HepG2 (cell line): ENCODE data around the gene TRIM10. TPM values are rescaled to one million over a fixed set of nuclear protein-coding genes. Genes with fewer than 3 reads are reported as not detected.

Experiments
- ASH2L ChIP-seq: fragments of 300-600, 200-600 bp; sonication (generic); IDR thresholded peaks from 2 replicates; pipeline ENCODE4 v1.7.0; 2017; ENCODE audit warnings: low read depth, mild to moderate bottlenecking, moderate library complexity, mixed read lengths, low read length; ENCODE audit not compliant: insufficient read length
- BCL6 ChIP-seq: IDR thresholded peaks from 2 replicates; pipeline ENCODE4 v1.6.1; 2016; ENCODE audit warnings: missing genetic modification reagents, missing compliant biosample characterization
- HDAC2 ChIP-seq: sonication (generic); formaldehyde crosslinking; IDR thresholded peaks from 2 replicates; pipeline ENCODE4 v1.4.0; 2020; ENCODE audit warnings: missing genetic modification reagents
- MTA1 ChIP-seq: sonication (generic); formaldehyde crosslinking; IDR thresholded peaks from 2 replicates; pipeline ENCODE4 v1.4.0; 2020; ENCODE audit warnings: missing genetic modification reagents, mild to moderate bottlenecking, borderline replicate concordance
- MTF1 ChIP-seq: sonication (generic); formaldehyde crosslinking; IDR thresholded peaks from 2 replicates; pipeline ENCODE4 v1.5.0; 2020; ENCODE audit warnings: missing genetic modification reagents
- NFIC ChIP-seq: IDR thresholded peaks from 2 replicates; pipeline ENCODE4 v1.6.1; 2012; ENCODE audit warnings: mild to moderate bottlenecking, low read length, inconsistent platforms
- NR3C1 ChIP-seq: sonication (generic); formaldehyde crosslinking; IDR thresholded peaks from 2 replicates; pipeline ENCODE4 v1.4.0; 2020; ENCODE audit warnings: missing genetic modification reagents
- POLR2A ChIP-seq, 2 experiments: IDR thresholded peaks; 2 replicates each; pipeline ENCODE4 v1.6.1; 2011; ENCODE audit warnings: low read depth in 2 of 2, low read length in 2 of 2, mild to moderate bottlenecking in 1 of 2, moderate library complexity in 1 of 2; ENCODE audit not compliant: insufficient read depth in 1 of 2
- ZNF121 ChIP-seq: sonication (generic); formaldehyde crosslinking; IDR thresholded peaks from 2 replicates; pipeline ENCODE4 v1.5.0; 2020; ENCODE audit warnings: mild to moderate bottlenecking, missing genetic modification reagents
- ZNF431 ChIP-seq: sonication (generic); formaldehyde crosslinking; IDR thresholded peaks from 2 replicates; pipeline ENCODE4 v1.9.0; 2022; ENCODE audit warnings: missing genetic modification reagents, low read depth, mild to moderate bottlenecking, borderline replicate concordance
- ZNF501 ChIP-seq: sonication (generic); formaldehyde crosslinking; IDR thresholded peaks from 2 replicates; pipeline ENCODE4 v1.5.1; 2020; ENCODE audit warnings: mild to moderate bottlenecking, moderate library complexity, missing genetic modification reagents
- ZNF629 ChIP-seq: sonication (generic); formaldehyde crosslinking; conservative IDR thresholded peaks from 2 replicates; pipeline ENCODE4 v1.5.0; 2020; ENCODE audit warnings: missing genetic modification reagents
- ZNF773 ChIP-seq: sonication (generic); formaldehyde crosslinking; IDR thresholded peaks from 2 replicates; pipeline ENCODE4 v1.4.0; 2020; ENCODE audit warnings: missing genetic modification reagents, borderline replicate concordance
- polyA plus RNA-seq, 8 experiments: library from polyadenylated mRNA; depleted of rRNA in 3 of 8; stranded (reverse) in 7 of 8; unstranded in 1 of 8; fragments of >200 nt; fragmentation: Illumina TruSeq in 4 of 8; extraction: Trizol in 4 of 8; gene quantifications; 2 replicates each; pipeline versions ENCODE4 v1.2.1 to v1.2.3, GENCODE V29; 2011 to 2016; ENCODE audit warnings: low read depth in 4 of 8, missing spikeins in 1 of 8, mixed read lengths in 1 of 8; ENCODE audit not compliant: insufficient read depth in 1 of 8
- total RNA-seq, 5 experiments: library from RNA; depleted of rRNA; stranded (reverse); fragments of >200 nt; fragmentation: Illumina TruSeq; extraction: Trizol; gene quantifications; 2 replicates each; pipeline ENCODE4 v1.2.3, GENCODE V29; 2016; ENCODE audit warnings: low read depth in 1 of 5
- TF ChIP-seq, protein P1 (sequence below): sonication (generic); formaldehyde crosslinking; IDR thresholded peaks from 2 replicates; pipeline ENCODE4 v1.8.0; 2022; ENCODE audit warnings: mild to moderate bottlenecking, missing genetic modification reagents, moderate library complexity
- TF ChIP-seq, protein P2 (sequence below): sonication (generic); formaldehyde crosslinking; IDR thresholded peaks from 2 replicates; pipeline ENCODE4 v1.8.1; 2023; ENCODE audit warnings: mild to moderate bottlenecking, missing genetic modification reagents
- TF ChIP-seq, protein P3 (sequence below): sonication (generic); formaldehyde crosslinking; IDR thresholded peaks from 2 replicates; pipeline ENCODE4; 2020; ENCODE audit warnings: missing genetic modification reagents, mild to moderate bottlenecking, borderline replicate concordance
- TF ChIP-seq, protein P4 (sequence below): sonication (generic); formaldehyde crosslinking; IDR thresholded peaks from 2 replicates; pipeline ENCODE4 v1.5.0; 2020; ENCODE audit warnings: missing genetic modification reagents
- TF ChIP-seq, protein P5 (sequence below): sonication (generic); formaldehyde crosslinking; IDR thresholded peaks from 2 replicates; pipeline ENCODE4 v1.5.0; 2020; ENCODE audit warnings: mild to moderate bottlenecking, missing genetic modification reagents, borderline replicate concordance

TRIM10 gene
- total and polyA plus RNA-seq, 2 of the 13 experiments (the other 11 are each of a cell fraction or from before 2014, with no cell fraction given), result 4.1 to 6.8 TPM

DNA sequence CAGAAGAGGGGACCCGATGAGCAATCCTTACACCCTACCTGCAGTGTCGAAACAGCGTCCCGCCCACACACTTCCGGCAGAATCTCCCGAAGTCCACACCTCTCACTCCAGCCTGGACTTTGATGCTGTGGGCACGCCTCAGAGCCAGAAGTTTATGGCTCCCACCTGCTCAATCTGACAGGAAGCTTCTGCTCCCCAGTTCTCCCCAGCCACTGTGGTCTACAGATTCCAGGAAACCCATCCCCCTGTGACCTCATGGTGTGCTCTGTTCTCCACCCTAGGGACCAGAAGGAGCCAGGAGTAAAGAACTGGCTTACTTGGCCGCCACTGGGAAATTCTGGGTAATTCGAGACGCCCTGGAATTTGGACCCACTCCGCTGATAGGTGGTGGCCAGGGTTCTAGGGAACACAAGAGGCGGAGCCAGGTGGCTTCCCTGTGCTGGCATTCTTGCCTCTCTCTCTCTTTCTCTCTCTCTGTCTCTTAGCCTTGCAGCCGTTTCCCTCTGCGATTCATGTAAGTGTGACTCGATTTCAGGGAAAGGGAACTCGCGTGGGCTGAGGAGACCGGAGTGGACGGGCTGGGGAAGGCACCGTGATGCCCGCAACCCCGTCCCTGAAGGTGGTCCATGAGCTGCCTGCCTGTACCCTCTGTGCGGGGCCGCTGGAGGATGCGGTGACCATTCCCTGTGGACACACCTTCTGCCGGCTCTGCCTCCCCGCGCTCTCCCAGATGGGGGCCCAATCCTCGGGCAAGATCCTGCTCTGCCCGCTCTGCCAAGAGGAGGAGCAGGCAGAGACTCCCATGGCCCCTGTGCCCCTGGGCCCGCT, 2.3 kb upstream of the TRIM10 start, which contains the start of gene TRIM15 (continued):
- TF ChIP-seq, protein P1, sequence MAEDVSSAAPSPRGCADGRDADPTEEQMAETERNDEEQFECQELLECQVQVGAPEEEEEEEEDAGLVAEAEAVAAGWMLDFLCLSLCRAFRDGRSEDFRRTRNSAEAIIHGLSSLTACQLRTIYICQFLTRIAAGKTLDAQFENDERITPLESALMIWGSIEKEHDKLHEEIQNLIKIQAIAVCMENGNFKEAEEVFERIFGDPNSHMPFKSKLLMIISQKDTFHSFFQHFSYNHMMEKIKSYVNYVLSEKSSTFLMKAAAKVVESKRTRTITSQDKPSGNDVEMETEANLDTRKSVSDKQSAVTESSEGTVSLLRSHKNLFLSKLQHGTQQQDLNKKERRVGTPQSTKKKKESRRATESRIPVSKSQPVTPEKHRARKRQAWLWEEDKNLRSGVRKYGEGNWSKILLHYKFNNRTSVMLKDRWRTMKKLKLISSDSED (CRISPR knock-in tag), result no peak; the same call in 1 of the 2 replicates
- TF ChIP-seq ZNF773 (CRISPR knock-in tag) (no peak; the same call in 1 of the 2 replicates), MTF1 (CRISPR knock-in tag) (no peak), HDAC2 (CRISPR knock-in tag) (peak; percentile 59), ZNF431 (CRISPR knock-in tag) (no peak), POLR2A (IDR thresholded peaks at IDR 0.05; ENCODE audit: insufficient read depth in 1 of 2, low read depth in 2 of 2, low read length in 2 of 2) (peak; percentile 80 to 85), NFIC (0 out of 2 replicates have a peak, but pooled peaks have one; percentile 54), ZNF501 (CRISPR knock-in tag) (peak; percentile 95), NR3C1 (no peak), ZNF121 (peak; percentile 55; the same call in 1 of the 2 replicates), ZNF629 (CRISPR knock-in tag) (peak; percentile 5; the same call in 1 of the 2 replicates), MTA1 (CRISPR knock-in tag) (peak; percentile 92), BCL6 (CRISPR knock-in tag) (no peak; the same call in none of the 2 replicates), ASH2L (peak; percentile 96)
- TF ChIP-seq, protein P2, sequence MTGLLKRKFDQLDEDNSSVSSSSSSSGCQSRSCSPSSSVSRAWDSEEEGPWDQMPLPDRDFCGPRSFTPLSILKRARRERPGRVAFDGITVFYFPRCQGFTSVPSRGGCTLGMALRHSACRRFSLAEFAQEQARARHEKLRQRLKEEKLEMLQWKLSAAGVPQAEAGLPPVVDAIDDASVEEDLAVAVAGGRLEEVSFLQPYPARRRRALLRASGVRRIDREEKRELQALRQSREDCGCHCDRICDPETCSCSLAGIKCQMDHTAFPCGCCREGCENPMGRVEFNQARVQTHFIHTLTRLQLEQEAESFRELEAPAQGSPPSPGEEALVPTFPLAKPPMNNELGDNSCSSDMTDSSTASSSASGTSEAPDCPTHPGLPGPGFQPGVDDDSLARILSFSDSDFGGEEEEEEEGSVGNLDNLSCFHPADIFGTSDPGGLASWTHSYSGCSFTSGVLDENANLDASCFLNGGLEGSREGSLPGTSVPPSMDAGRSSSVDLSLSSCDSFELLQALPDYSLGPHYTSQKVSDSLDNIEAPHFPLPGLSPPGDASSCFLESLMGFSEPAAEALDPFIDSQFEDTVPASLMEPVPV (CRISPR knock-in tag), result peak; percentile 90; the same call in 1 of the 2 replicates
- TF ChIP-seq, protein P3, sequence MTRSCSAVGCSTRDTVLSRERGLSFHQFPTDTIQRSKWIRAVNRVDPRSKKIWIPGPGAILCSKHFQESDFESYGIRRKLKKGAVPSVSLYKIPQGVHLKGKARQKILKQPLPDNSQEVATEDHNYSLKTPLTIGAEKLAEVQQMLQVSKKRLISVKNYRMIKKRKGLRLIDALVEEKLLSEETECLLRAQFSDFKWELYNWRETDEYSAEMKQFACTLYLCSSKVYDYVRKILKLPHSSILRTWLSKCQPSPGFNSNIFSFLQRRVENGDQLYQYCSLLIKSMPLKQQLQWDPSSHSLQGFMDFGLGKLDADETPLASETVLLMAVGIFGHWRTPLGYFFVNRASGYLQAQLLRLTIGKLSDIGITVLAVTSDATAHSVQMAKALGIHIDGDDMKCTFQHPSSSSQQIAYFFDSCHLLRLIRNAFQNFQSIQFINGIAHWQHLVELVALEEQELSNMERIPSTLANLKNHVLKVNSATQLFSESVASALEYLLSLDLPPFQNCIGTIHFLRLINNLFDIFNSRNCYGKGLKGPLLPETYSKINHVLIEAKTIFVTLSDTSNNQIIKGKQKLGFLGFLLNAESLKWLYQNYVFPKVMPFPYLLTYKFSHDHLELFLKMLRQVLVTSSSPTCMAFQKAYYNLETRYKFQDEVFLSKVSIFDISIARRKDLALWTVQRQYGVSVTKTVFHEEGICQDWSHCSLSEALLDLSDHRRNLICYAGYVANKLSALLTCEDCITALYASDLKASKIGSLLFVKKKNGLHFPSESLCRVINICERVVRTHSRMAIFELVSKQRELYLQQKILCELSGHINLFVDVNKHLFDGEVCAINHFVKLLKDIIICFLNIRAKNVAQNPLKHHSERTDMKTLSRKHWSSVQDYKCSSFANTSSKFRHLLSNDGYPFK (CRISPR knock-in tag), result peak; percentile 88
- TF ChIP-seq, protein P4, sequence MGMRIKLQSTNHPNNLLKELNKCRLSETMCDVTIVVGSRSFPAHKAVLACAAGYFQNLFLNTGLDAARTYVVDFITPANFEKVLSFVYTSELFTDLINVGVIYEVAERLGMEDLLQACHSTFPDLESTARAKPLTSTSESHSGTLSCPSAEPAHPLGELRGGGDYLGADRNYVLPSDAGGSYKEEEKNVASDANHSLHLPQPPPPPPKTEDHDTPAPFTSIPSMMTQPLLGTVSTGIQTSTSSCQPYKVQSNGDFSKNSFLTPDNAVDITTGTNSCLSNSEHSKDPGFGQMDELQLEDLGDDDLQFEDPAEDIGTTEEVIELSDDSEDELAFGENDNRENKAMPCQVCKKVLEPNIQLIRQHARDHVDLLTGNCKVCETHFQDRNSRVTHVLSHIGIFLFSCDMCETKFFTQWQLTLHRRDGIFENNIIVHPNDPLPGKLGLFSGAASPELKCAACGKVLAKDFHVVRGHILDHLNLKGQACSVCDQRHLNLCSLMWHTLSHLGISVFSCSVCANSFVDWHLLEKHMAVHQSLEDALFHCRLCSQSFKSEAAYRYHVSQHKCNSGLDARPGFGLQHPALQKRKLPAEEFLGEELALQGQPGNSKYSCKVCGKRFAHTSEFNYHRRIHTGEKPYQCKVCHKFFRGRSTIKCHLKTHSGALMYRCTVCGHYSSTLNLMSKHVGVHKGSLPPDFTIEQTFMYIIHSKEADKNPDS (CRISPR knock-in tag), result no peak
- TF ChIP-seq, protein P5, sequence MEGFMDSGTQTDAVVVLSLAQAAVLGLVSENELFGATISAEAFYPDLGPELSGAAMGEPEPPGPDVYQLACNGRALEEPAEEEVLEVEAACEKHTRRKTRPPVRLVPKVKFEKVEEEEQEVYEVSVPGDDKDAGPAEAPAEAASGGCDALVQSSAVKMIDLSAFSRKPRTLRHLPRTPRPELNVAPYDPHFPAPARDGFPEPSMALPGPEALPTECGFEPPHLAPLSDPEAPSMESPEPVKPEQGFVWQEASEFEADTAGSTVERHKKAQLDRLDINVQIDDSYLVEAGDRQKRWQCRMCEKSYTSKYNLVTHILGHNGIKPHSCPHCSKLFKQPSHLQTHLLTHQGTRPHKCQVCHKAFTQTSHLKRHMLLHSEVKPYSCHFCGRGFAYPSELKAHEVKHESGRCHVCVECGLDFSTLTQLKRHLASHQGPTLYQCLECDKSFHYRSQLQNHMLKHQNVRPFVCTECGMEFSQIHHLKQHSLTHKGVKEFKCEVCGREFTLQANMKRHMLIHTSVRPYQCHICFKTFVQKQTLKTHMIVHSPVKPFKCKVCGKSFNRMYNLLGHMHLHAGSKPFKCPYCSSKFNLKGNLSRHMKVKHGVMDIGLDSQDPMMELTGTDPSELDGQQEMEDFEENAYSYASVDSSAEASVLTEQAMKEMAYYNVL (CRISPR knock-in tag), result peak; percentile 79; the same call in 1 of the 2 replicates
